ENCODE data around the gene AFTPH.

DNA sequence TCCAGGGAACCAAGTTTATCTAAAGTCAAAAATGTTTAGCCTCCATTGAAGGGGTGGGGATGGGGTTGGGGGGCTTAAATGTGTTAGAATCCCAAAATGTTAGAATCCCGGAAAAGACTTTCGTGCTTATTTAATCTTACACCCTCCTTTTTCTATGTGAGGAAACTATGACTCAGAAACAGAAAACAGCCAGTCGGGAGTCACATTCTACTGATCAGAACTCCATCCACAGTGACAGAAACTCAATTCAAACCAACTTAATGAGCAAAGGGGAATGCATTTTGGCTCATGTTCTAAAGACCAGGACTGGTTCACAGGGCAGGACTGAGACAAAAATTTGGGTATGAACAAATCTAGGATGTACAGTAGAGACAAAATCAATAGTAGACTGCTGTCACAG is 31.9 kb upstream of the AFTPH start:
- TF ChIP-seq, protein P1, sequence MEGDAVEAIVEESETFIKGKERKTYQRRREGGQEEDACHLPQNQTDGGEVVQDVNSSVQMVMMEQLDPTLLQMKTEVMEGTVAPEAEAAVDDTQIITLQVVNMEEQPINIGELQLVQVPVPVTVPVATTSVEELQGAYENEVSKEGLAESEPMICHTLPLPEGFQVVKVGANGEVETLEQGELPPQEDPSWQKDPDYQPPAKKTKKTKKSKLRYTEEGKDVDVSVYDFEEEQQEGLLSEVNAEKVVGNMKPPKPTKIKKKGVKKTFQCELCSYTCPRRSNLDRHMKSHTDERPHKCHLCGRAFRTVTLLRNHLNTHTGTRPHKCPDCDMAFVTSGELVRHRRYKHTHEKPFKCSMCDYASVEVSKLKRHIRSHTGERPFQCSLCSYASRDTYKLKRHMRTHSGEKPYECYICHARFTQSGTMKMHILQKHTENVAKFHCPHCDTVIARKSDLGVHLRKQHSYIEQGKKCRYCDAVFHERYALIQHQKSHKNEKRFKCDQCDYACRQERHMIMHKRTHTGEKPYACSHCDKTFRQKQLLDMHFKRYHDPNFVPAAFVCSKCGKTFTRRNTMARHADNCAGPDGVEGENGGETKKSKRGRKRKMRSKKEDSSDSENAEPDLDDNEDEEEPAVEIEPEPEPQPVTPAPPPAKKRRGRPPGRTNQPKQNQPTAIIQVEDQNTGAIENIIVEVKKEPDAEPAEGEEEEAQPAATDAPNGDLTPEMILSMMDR (IDR thresholded peaks at IDR 0.05) = no peak
- no peak for TF ChIP-seq MAFK (IDR thresholded peaks at IDR 0.05; ENCODE audit: partially characterized antibody)
- TF ChIP-seq ZNF302 (CRISPR knock-in tag; IDR thresholded peaks at IDR 0.05) = no peak
- TF ChIP-seq POLR2A (IDR thresholded peaks at IDR 0.05; ENCODE audit: low read length) = no peak
- no peak for TF ChIP-seq ESRRA (IDR thresholded peaks at IDR 0.05; ENCODE audit: borderline replicate concordance, low read length)
- TF ChIP-seq HEYL (CRISPR knock-in tag; IDR thresholded peaks at IDR 0.05) = no peak
- TF ChIP-seq, protein P2, sequence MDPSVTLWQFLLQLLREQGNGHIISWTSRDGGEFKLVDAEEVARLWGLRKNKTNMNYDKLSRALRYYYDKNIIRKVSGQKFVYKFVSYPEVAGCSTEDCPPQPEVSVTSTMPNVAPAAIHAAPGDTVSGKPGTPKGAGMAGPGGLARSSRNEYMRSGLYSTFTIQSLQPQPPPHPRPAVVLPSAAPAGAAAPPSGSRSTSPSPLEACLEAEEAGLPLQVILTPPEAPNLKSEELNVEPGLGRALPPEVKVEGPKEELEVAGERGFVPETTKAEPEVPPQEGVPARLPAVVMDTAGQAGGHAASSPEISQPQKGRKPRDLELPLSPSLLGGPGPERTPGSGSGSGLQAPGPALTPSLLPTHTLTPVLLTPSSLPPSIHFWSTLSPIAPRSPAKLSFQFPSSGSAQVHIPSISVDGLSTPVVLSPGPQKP (IDR thresholded peaks at IDR 0.05; ENCODE audit: low read depth, low read length) = no peak
- no peak for TF ChIP-seq EP300 (IDR thresholded peaks at IDR 0.05)

All from A549 (cell line).